8988T (cell line): Measurements from ENCODE around the gene CGREF1.

Experiments used
- DNase-seq: peaks from one replicate; pipeline ENCODE4 v3.0.0; 2011

The CGREF1 gene

DNA sequence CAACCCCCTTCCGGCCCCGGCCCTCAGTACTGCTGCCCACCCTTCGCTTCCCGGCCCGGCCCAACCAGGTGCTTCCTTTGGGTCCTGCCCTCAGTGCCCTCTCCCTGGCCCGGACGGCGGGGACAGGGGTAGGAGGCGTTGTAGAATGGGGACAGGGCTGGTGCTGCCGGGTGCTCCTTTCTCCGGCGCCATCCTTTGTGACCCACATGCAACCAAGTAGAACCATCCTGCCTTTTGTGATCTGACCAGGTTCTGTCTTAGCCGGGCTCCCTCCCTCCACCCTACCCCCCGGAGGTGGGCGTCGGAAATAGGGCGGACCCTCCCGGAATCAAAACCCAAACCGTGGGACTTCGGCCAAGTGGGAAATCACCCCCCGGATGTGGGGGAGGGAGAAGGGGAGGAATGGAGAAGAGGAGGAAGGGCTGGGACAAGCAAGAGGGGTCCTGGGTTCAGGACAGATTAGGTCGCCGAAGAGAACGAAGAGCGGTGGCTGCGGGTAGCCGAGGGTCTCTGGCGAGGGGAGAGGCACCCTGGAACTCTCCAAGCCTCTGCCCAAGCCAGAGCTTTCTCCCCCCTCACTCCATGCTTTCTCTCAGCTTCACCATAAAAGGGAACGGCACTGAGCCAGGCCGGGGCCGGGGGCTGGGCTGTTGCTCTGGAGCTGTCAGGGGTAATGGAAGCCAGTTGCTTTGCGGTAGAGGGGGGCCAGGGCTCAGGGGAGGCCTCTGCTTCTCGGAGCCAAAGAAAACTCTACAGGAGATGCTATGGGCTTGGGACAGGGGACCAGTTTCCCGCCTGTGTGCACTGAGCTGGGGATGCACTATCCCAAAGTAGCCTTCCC, 46.7 kb downstream of the CGREF1 start:
- DNase-seq: no peak

DNA sequence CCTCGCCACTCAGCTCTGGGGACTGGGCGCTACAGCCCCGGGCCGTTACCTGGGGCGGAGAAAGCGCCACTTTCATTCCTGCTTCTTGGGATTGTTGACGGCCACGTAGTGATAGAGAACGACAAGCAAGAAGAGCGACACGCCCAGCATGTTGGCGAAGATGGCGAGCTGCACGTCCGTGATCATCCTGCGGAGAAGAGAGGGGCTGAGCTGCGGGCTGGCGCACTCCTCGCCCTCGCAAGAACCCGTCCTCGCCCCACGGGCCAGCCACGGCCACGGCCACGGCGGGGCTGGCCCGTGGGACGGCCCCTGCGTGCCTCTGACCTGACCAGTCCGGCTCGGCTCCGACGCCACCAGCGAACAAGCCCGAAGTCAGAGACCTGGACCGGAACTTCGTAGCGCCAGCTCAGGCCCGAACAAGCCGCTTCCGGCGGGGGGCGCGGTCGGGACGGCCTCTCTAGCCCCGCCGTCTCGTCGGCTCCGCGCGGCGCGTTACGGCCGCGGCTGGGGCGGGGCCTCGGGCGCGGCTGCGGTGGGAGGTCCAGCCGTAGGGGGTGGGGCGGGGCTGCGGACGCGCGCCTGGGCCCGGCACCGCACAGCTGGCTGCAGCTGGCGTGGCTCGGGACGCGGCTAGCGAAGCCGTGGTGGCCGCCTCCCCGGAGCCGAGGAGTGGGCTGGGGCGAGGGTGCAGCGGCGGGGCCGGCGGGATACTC, 47.5 kb downstream of the CGREF1 start, which contains the start of gene OST4:
TSS of gene OST4 (minus strand) at position 378 of the 713 bp plus-strand sequence.
- DNase-seq: peak; percentile 98

DNA sequence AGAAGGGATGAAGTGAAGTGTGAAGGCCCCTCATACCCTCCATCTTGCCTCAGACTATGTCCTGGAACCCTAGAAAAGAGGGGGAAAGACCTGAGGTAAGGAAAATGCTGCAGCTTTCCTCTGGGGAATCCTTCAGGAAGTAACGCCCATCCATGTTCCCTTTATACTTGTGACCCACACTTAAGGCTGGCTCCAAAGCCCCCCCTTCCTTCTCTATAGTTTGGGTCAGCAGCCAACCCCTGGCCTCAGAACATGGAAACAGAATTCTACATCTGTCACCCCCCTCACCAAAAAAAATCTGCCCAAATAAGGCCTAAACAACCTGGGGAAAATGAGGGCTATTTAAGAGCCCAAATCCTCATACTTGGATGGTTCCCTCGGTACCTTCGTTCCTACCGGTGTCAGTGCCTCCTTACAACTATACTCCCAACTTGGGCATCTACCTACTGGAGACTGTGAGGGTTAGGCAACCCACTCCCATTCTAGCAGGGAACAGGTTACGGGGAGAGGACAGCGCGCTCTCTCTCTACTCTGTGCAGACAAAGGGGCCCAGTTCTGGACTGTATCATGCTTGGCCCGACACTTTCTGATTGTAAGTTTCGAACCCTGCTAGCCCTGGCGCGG, 48.2 kb downstream of the CGREF1 start:
- DNase-seq: no peak

- DNase-seq: no peak
Observed at GRCh38 chr2:27069961-27070618, 48.8 kb downstream of the CGREF1 start.

DNA sequence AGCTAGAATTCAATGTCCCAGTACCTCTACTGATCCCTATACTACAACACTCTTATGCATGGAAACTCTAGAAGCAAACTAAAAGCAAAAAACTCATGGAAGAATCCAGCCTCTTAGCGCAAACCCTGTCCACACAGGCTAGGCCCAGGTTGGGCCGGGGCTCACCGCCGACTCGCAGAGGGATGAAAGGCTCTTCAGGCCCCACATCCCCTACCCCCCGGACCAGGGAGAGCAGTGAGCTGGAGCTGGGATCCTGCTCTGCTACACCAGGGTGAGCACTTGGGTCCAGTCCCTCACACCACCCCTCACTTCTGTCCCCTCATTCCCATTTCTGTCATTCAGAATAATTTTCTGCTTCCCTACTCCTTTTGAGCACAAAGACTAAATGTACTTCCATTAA, 49.5 kb downstream of the CGREF1 start:
- no peak for DNase-seq

DNA sequence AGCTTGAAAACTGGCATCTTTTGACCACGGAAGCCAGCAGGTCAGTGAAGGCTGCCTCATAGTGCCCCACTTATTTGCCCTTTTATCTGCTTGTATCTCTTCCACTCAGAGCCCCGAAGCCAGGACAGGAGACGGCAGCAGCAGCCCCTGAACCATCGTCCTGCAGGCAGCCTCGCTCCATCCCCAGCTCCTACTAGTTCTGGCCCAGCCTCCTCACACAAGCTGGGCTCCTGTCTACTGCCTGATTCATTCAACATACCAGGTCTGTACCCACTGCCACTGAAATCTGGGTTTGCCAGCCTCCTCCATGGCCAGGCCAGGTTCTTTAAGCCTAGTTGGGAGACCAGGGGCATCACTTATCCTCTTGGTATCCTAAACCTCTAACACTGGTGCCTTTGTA, 51.5 kb downstream of the CGREF1 start:
- DNase-seq: no peak

DNA sequence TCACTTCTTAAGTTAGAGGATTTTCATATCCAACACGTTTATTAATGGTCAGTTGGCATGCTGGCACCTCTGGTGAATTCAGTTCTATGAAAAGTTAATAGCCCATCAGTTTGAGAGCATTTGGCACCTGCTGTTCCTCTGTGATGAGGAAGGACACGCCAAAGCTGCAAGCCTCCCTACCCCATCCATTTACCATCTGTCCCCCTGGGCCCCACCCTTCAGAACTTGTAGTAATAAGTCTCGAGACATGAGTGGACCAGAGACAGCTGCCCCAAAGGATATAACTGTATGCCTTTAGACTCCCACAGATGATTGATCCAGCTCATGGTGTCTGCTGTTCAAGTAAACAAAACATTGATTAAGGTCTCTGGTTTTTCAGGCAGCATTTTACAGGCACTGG, 53.8 kb downstream of the CGREF1 start:
- no peak for DNase-seq

DNA sequence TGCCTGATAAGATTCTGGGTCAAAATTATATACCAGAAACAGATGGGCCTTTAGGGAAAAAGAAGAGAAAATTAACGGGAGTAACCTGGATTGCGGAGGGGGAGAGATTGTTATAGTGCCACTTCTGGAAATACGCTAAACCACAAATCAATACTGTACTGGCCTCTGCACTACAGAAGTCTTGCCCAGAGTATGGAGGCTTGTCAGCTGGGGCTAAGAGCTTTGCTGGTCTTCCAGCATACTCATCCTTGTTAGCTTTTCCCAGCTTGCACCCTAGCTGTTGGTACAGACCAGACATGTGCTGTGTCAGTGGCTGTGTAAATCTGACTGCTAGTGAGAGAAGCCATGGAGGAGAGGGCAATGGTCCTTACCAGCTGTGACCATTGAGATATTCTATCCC, 58.6 kb downstream of the CGREF1 start:
- no peak for DNase-seq

- DNase-seq: no peak
Observed at GRCh38 chr2:27059141-27059820, 59.6 kb downstream of the CGREF1 start.

DNA sequence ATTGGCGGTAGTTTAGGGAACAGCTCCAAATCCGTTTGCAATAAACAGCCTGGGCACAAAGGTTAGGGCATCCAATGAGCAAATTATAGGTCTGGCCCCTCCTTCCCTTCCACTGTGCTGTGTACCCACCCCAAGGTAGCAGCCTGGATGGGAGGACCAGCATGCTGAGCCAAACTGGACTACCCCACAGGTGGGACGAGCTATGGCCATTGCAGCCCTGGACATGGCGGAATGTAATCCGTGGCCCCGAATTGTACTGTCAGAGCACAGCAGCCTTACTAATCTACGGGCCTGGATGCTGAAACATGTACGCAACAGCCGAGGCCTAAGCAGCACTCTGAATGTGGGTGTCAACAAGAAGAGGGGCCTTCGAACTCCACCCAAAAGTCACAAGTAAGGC, 60.7 kb downstream of the CGREF1 start:
- no peak for DNase-seq

- DNase-seq: no peak
Observed at GRCh38 chr2:27057184-27057583, 61.7 kb downstream of the CGREF1 start.

DNA sequence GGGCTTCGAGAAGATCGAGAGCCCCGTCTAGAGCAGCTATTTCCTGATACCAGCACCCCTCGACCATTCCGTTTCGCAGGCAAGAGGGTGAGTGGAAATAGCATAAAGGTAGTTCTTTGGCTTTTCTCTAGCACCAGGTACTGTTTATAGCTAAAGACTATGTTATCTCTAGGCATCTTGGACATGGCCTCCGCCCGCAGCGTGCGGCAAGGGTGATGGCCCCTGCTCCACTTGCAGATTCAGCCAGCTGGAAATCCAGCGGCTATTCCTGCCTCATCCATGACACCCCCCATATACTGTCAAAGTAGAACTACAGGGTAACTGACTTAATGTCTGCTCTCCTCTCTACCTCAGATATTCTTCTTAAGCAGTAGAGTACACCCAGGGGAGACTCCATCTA, 64.2 kb downstream of the CGREF1 start:
- DNase-seq: no peak

GRCh38 chr2:27053776-27054175, 65.2 kb downstream of the CGREF1 start:
- DNase-seq: no peak

DNA sequence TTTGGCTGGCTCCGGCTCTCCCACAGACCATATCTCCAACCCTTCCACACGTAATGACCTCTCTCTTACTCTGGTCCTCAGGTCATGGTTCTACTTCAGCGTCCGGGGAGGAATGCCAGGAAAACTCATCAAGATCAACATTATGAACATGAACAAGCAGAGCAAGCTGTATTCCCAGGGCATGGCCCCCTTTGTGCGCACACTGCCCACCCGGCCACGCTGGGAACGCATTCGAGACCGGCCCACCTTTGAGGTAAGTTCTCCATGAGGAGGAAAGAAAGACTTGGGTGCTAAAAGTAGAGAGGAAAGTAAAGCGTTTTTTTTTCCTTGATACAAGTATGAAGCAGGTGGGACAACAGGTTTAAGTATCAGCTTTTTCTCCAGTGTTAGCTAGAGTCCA, 65.6 kb downstream of the CGREF1 start:
- no peak for DNase-seq

- no peak for DNase-seq
Observed at GRCh38 chr2:27051902-27052645, 66.9 kb downstream of the CGREF1 start.

- DNase-seq: peak; percentile 96
Observed at GRCh38 chr2:27050996-27051901, 67.7 kb downstream of the CGREF1 start, which contains the start of gene AGBL5. Gene AGBL5 (plus strand): TSS chr2:27051668. CDS start chr2:27052959, 1,291 bp downstream.
